Measurements from ENCODE around the gene CTH. TPM values are rescaled to one million over a fixed set of nuclear protein-coding genes. Genes with fewer than 3 reads are reported as not detected.

Gene CTH
- total and polyA plus RNA-seq, 2 donors (not counting 1 experiment from before 2014, with no cell fraction given), result 2.6 to 9.7 TPM

DNA sequence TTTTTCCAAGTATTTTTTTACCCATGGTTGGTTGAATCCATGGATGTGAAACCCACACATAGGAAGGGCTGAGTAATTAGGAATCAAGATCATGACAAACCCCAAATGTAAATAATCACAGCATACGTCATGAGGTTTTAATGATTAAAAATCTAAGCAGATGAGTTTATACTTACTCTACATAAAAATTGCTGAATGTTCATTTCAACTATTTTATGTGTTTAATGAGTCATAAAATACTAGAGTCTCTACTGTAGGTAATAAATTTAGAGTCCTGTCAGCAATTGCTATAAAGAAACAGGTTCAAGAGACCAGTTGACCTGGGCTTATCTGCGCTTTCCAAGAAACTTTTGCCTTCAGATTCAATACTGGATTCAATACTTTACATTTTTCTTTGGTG lies 18.2 kb downstream of the CTH start:
- Histone ChIP-seq H3K4me1 (ENCODE audit: control insufficient read depth, extremely low read depth, insufficient read depth, low read length) (no peaks in the 10 kb centered on the region), H3K4me3 (replicated peaks in 1 of 4; ENCODE audit: control extremely low read depth in 1 of 4, insufficient read depth in 1 of 4, low read depth in 3 of 4, low read length in 4 of 4) (no peak overlapping the region), H3K9ac (ENCODE audit: insufficient read depth, low read length) (no peak overlapping the region), H3K27me3 (ENCODE audit: control insufficient read depth, insufficient read depth, low read length) (no peaks in the 10 kb centered on the region), H3K79me2 (ENCODE audit: control insufficient read depth, insufficient read depth, low read length) (no peaks in the 10 kb centered on the region), H3K4me2 (ENCODE audit: extremely low read depth, insufficient read depth, low read length) (no peak overlapping the region), H2AFZ (ENCODE audit: low read length) (no peak overlapping the region), H3K9me3 (ENCODE audit: control insufficient read depth, insufficient read depth, low read depth, low read length) (no peaks in the 10 kb centered on the region), H3K27ac (ENCODE audit: insufficient read depth, low read length) (no peak overlapping the region), H4K20me1 (ENCODE audit: control insufficient read depth, extremely low read depth, insufficient read depth, low read length) (no peaks in the 10 kb centered on the region), H3K36me3 (ENCODE audit: control insufficient read depth, insufficient read depth, low read length) (no peaks in the 10 kb centered on the region)
- no peak for TF ChIP-seq EZH2 (IDR thresholded peaks at IDR 0.05; ENCODE audit: low read length, missing control alignments)
- TF ChIP-seq CTCF (conservative IDR thresholded peaks at IDR 0.05 in 1 of 2, IDR thresholded peaks at IDR 0.05 in 1 of 2; ENCODE audit: low read depth in 1 of 2, low read length in 2 of 2), result no peak
- peak; percentile 49 to 56 for DNase-seq (ENCODE audit: low read depth in 2 of 2)

DNA sequence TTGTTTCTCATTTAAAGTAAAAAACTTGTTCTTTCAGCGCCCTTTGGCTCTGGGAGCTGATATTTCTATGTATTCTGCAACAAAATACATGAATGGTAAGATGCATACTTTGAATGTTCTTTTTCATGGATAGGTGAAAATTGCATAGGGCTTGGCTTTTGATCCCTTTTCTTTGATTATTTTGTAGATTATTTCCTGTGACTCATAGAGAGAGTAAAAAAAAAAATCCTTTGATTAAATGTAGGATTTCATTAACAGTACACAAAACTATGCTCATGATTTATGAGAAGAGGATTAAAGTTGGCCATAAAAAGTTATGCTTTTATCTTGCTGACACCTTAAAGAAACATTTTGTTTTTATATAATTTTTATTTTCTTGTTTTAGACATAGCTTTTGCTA lies 18.7 kb downstream of the CTH start:
- Histone ChIP-seq H2AFZ (ENCODE audit: low read length) (no peak overlapping the region), H3K27ac (ENCODE audit: insufficient read depth, low read length) (no peak overlapping the region), H3K4me1 (ENCODE audit: control insufficient read depth, extremely low read depth, insufficient read depth, low read length) (no peaks in the 10 kb centered on the region), H3K36me3 (ENCODE audit: control insufficient read depth, insufficient read depth, low read length) (no peaks in the 10 kb centered on the region), H3K9ac (ENCODE audit: insufficient read depth, low read length) (no peak overlapping the region), H3K79me2 (ENCODE audit: control insufficient read depth, insufficient read depth, low read length) (no peaks in the 10 kb centered on the region), H3K9me3 (ENCODE audit: control insufficient read depth, insufficient read depth, low read depth, low read length) (no peaks in the 10 kb centered on the region), H4K20me1 (ENCODE audit: control insufficient read depth, extremely low read depth, insufficient read depth, low read length) (no peaks in the 10 kb centered on the region), H3K27me3 (ENCODE audit: control insufficient read depth, insufficient read depth, low read length) (no peaks in the 10 kb centered on the region), H3K4me2 (ENCODE audit: extremely low read depth, insufficient read depth, low read length) (no peak overlapping the region), H3K4me3 (replicated peaks in 1 of 4; ENCODE audit: control extremely low read depth in 1 of 4, insufficient read depth in 1 of 4, low read depth in 3 of 4, low read length in 4 of 4) (no peak overlapping the region)
- DNase-seq (ENCODE audit: low read depth in 2 of 2), result no peak
- no peak for TF ChIP-seq CTCF (conservative IDR thresholded peaks at IDR 0.05 in 1 of 2, IDR thresholded peaks at IDR 0.05 in 1 of 2; ENCODE audit: low read depth in 1 of 2, low read length in 2 of 2)

GRCh38 chr1:70431317-70431716 lies 20.2 kb downstream of the CTH start:
- Histone ChIP-seq H3K4me3 (replicated peaks in 1 of 4; ENCODE audit: control extremely low read depth in 1 of 4, insufficient read depth in 1 of 4, low read depth in 3 of 4, low read length in 4 of 4) (no peak overlapping the region), H3K79me2 (ENCODE audit: control insufficient read depth, insufficient read depth, low read length) (no peaks in the 10 kb centered on the region), H3K27me3 (ENCODE audit: control insufficient read depth, insufficient read depth, low read length) (no peaks in the 10 kb centered on the region), H4K20me1 (ENCODE audit: control insufficient read depth, extremely low read depth, insufficient read depth, low read length) (no peaks in the 10 kb centered on the region), H3K4me2 (ENCODE audit: extremely low read depth, insufficient read depth, low read length) (no peak overlapping the region), H3K36me3 (ENCODE audit: control insufficient read depth, insufficient read depth, low read length) (no peaks in the 10 kb centered on the region), H3K9ac (ENCODE audit: insufficient read depth, low read length) (no peak overlapping the region), H3K9me3 (ENCODE audit: control insufficient read depth, insufficient read depth, low read depth, low read length) (no peaks in the 10 kb centered on the region), H3K4me1 (ENCODE audit: control insufficient read depth, extremely low read depth, insufficient read depth, low read length) (no peaks in the 10 kb centered on the region), H3K27ac (ENCODE audit: insufficient read depth, low read length) (no peak overlapping the region), H2AFZ (ENCODE audit: low read length) (no peak overlapping the region)
- TF ChIP-seq EZH2 (IDR thresholded peaks at IDR 0.05; ENCODE audit: low read length, missing control alignments), result no peak
- no peak for TF ChIP-seq CTCF (conservative IDR thresholded peaks at IDR 0.05 in 1 of 2, IDR thresholded peaks at IDR 0.05 in 1 of 2; ENCODE audit: low read depth in 1 of 2, low read length in 2 of 2)
- no peak for DNase-seq (ENCODE audit: low read depth in 2 of 2)

All from fibroblast of lung (primary cell).